ENCODE data around the gene ZNF639.

Gene ZNF639

DNA sequence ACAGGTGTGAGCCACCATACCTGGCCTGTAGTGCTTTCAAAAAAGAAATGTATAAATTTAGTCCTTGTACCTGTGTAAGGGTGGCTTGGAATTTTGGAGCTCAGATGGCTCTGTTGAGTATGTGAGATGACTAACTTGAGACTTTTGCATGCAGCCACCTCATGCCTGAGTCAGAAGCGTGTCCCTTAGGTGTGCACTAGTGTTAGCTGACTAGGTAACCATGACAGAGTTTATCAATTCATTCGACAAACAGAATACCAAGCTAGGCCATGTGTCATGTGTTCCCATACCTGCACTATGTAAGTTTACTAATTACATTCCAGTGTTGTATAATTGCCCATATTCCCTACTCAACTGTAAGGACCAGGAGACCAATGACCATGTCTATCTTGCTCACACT lies 4.0 kb upstream of the ZNF639 start:
- DNase-seq: no peak

- DNase-seq: peak; percentile 12 to 53
Measured at GRCh38 chr3:179321668-179322285, 1.1 kb upstream of the ZNF639 start.

- peak; percentile 61 to 79 for DNase-seq
Measured at GRCh38 chr3:179323197-179324110, 623 bp downstream of the ZNF639 start.

DNA sequence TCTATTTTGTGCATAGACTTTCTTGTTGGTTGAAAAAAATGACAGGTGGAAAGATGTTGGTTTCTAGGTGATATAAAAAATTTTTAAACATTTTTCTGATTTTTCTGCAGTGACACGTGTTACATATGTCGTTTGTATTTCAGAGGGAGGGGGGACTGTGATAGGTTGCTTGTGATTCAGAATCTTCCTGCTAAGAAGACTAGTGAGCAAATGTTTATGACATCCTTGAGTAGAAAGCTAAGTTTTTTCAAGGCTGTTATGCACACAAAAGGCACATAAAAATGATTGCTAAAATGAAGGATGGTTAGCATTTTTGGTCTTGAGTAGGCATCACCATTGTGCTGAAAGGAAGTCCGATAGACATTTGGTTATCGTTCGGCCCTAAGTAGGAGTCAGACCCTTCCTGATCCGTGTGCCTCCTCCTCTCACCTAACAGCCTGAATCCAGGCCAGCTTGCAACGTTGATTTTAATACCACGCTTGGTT lies 1.5 kb downstream of the ZNF639 start:
- DNase-seq: no peak

DNA sequence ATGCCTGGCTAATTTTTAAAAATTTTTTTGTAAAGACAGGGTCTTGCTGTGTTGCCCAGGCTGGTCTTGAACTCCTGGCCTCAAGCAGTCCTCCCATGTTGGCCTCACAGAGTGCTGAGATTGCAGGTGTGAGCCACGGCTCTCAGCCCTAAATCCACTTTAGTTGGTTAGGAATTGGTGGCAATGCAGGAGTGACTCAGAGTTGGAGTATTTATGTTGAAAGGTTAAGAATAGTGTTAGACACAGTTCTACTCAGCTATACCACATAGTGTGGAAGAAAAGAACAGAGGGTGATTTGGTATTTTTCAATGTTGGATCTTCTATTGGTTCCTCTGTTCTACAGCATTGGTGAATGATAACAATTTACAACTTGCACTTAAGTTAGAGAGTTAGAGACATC lies 7.6 kb downstream of the ZNF639 start:
- DNase-seq: no peak

DNA sequence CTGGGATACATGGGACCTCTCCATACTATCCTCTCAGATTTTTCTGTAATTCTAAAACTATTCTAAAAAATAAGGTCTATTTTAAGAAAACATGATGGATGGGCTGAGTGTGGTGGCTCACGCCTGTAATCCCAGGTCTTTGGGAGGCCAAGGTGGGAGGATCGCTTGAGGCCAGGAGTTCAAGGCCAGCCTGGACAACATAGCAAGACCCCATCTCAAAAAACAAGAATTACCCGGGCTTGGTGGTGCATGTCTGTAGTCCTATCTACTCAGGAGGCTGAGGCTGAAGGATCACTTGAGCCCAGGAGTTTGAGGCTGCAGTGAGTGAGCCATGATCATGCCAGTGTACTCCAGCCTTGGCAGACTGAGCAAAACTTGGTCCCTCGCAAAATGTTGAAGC lies 9.4 kb downstream of the ZNF639 start:
- DNase-seq: no peak

GRCh38 chr3:179333084-179333483 lies 10.3 kb downstream of the ZNF639 start:
- DNase-seq: no peak

DNA sequence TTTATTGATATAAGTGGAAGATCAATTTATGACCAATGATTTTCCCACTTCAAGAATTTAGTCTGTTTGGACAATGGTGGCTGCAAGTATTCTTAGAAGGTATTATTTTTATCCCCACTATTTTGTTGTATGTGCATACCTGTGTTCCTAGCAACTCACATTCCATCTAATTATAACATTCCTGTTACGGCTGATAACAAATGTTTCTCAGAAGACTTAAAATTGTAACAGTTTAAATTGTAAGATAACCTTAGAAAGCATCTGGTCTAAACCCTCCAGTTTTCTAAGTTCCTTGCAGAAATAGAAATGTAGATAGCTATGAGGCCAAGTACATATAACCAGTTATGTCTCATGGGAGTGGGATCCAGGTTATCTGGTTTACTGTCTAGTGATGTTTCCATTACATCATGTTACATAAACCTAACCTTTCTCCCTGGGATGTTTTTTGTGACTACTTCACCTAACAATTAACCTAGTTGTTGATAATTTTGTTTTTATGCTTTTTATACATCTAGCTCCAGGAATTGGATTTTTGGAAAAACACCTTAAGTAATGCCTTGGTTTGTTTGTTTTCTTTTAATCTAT lies 13.6 kb downstream of the ZNF639 start:
- no peak for DNase-seq

GRCh38 chr3:179347345-179348194 lies 24.7 kb downstream of the ZNF639 start, which contains the start of gene MFN1:
MFN1 (plus strand) TSS chr3:179347709; CDS start chr3:179348852, 1,143 bp downstream.
- DNase-seq: peak; percentile 93 to 97

- no peak for DNase-seq
Measured at GRCh38 chr3:179348325-179349013, 25.6 kb downstream of the ZNF639 start.

DNA sequence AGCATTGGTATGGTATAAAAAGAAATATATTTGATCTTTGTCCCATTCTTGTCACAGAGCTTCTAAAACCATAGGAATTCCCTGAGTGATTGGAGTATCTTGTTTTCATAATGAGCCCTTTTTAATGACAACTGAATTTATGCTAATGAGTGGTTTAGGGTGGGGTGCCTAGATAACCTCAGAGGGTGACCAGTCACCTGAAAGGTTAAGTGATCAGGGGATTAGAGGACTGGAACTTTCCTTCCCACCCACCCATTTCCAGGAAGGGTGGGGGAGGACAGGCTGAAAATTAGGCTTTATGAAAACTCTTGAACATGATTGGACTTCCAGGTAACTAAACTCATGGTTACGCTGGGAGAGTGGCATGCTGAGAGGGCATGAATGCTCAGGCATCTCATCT lies 33.2 kb downstream of the ZNF639 start:
- no peak for DNase-seq

DNA sequence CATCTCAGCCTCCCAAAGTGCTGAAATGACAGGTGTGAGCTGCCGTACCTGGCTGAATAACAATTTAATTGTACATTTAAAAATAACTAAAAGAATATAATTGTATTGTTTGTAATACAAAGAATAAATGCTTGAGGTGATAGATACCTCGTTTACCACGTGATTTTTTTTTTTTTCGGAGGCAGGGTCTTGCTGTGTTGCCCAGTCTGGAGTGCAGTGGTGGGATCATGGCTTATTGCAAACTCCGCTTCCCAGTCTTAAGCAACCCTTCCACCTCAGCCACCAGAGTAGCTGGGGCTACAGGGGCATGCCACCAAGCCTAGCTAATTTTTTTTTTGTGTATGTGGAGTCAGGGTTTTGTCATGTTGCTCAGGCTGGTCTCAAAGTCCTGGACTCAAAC lies 40.5 kb downstream of the ZNF639 start:
- no peak for DNase-seq

DNA sequence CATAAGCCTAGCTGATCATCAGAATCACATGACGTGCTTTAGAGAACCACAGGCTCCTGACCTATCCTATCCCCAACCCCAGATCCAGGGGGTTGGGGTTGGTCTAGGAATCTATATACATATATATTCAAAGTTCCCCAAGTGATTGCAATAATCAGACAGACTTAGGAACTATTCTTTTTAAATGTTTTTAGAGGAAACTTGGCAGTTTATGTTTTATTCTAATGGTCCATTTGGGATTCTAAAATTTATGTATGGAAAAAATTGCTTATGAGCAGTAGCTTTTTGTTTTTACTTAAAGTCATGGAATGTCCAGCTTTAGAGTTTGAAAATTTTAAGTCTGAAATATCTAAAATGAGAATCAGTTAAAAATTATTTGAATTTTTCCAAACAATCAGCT lies 46.8 kb downstream of the ZNF639 start:
- DNase-seq: no peak

GRCh38 chr3:179373938-179374337 lies 51.1 kb downstream of the ZNF639 start:
- no peak for DNase-seq

DNA sequence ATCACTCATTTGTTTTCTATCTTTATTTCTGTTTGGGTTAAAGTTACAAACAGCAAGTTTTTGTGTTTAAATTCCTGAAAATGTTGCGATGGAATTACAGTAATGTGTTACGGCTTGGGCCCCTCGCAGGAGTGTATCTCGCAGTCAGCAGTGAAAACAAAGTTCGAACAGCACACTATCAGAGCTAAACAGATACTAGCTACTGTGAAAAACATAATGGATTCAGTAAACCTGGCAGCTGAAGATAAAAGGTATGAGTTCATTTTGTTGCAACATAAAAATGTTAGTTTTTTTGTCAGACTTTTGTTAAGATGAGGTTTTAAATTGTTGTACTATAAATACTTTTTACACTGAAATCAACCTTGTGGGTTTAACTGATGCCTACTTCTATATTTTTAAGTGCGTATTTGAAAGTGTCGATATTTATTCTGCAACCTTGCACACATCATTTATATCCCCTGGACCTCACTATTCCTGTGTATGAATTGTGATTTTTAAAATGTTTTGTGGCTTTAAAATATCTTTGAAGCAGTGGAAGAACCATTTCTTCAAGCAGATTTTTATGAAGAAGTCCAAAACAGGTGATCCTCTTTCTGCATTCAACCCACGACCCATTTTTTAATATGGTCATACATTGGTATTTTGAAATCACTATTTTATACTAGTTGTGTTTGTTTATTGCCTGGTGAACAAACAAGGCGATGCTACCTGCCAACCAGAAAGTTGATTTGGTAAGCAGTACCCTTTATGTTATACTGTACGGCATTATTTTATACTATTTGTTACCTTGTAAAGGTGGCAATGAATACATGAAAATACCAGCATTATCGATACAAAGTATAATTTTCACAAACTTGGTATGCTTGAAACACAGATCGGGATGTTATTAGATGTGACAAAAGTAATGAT lies 52.5 kb downstream of the ZNF639 start:
- DNase-seq: no peak

DNA sequence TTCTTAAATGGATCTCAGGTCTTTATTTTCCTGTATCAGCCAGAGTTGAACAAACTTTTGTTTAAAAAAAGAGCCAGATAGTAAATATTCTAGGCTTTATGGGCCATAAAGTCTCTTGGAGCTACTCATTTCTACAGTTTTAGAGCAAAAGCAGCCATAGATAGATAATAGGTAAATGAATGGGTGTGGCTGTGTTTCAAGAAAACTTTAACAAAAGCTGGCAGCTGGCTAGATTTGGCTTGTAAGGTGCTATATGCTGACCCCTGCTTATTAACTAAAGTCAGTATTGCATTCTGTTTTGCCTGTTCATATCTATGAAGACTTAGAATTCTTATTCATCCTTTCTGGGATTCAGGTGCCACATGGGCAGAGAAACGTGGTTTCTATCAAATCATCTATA lies 53.6 kb downstream of the ZNF639 start:
- DNase-seq: no peak

Measured in hippocampal formation (tissue), 2 donors.